HepG2 (cell line): Measurements from ENCODE around the gene UBR7. TPM values are rescaled to one million over a fixed set of nuclear protein-coding genes. Genes with fewer than 3 reads are reported as not detected.
A peak's percentile ranks its signal among the peaks of the same experiment; 100 is the strongest.

ENCODE experiments used
- ATAC-seq: fragments of 200-7000 bp; cut with Tn5 transposase; 3 replicates; pipeline ENCODE4 v1.9.1; 2020; ENCODE audit warnings: mild to moderate bottlenecking, moderate library complexity
- BruUV-seq: library from RNA; stranded (reverse); fragments of 400-500 nt; replicated peaks from 2 replicates; lab custom pipeline; 2021; lab: Mats Ljungman, UMichigan
- CTCF ChIA-PET: fragments of 300-600 bp; formaldehyde crosslinking; extraction: SDS; loops from one replicate; lab custom pipeline; 2021; ENCODE audit warnings: low total read pairs, inconsistent platforms, low intra/inter-chr PET ratio; lab: Yijun Ruan, JAX
- POLR2A ChIA-PET: fragments of 350-600 bp; sonication (Branson Sonifier 250); formaldehyde crosslinking; loops from one replicate; lab custom pipeline; 2020; ENCODE audit warnings: antibody characterized with exemption, inconsistent platforms; lab: Yijun Ruan, JAX
- DNase-seq: peaks from one replicate; pipeline ENCODE4 v3.0.0-alpha.2; 2015; ENCODE audit warnings: low spot score
- FAIRE-seq: peaks from 3 replicates; lab custom pipeline; 2011; peaks lifted over from hg19 to GRCh38; lab: Jason Lieb, UNC
- H2AFZ ChIP-seq: one replicate; pipeline ENCODE4 v1.6.1; 2011; ENCODE audit warnings: low read length, inconsistent platforms
- H3K27ac ChIP-seq: fragments of 300-600 bp; 3 replicates; pipeline ENCODE4 v1.8.0; 2011; ENCODE audit warnings: mixed run types, mild to moderate bottlenecking, mixed read lengths, low read length, inconsistent platforms; ENCODE audit not compliant: insufficient read depth; ENCODE audit errors: extremely low read length
- H3K27me3 ChIP-seq, 2 experiments: fragments of 200-600 bp in 1 of 2; 2 replicates in 1 of 2; 3 replicates in 1 of 2; pipeline versions ENCODE4 v1.6.0 to v1.8.0; 2011; ENCODE audit warnings: low read length in 2 of 2, mild to moderate bottlenecking in 2 of 2, moderate library complexity in 2 of 2, inconsistent platforms in 1 of 2; ENCODE audit not compliant: insufficient read depth in 2 of 2, control insufficient read depth in 1 of 2
- H3K36me3 ChIP-seq, 2 experiments: fragments of 200-600 bp in 1 of 2; replicated peaks in 1 of 2; 2 replicates in 1 of 2; 3 replicates in 1 of 2; pipeline versions ENCODE4 v1.5.1 to v1.8.0; 2011; ENCODE audit warnings: low read length in 2 of 2, inconsistent platforms in 1 of 2; ENCODE audit not compliant: insufficient read depth in 2 of 2, control insufficient read depth in 1 of 2
- H3K4me1 ChIP-seq: 2 replicates; pipeline ENCODE4 v1.5.1; 2012; ENCODE audit warnings: low read length, inconsistent platforms; ENCODE audit not compliant: insufficient read depth
- H3K4me2 ChIP-seq: 2 replicates; pipeline ENCODE4 v1.6.0; 2011; ENCODE audit warnings: low read depth, low read length, inconsistent platforms
- H3K4me3 ChIP-seq, 3 experiments: fragments of 200-600 bp in 1 of 3; sonication (generic), shearing (Covaris generic) in 1 of 3; replicated peaks in 1 of 3; 2 replicates each; pipeline ENCODE4 v1.5.1; 2011 to 2016; ENCODE audit warnings: low read length in 3 of 3, inconsistent platforms in 2 of 3, low read depth in 2 of 3, mild to moderate bottlenecking in 2 of 3, control low read depth in 1 of 3, mixed read lengths in 1 of 3; ENCODE audit not compliant: insufficient read depth in 1 of 3
- H3K79me2 ChIP-seq: one replicate; pipeline ENCODE4 v1.6.1; 2011; ENCODE audit warnings: low read length, inconsistent platforms; ENCODE audit not compliant: insufficient read depth
- H3K9ac ChIP-seq: 2 replicates; pipeline ENCODE4 v1.6.0; 2011; ENCODE audit warnings: mild to moderate bottlenecking, low read depth, low read length, inconsistent platforms; ENCODE audit not compliant: insufficient read depth
- H3K9me3 ChIP-seq: 2 replicates; pipeline ENCODE4 v1.5.1; 2012; ENCODE audit warnings: mild to moderate bottlenecking, low read length
- H4K20me1 ChIP-seq: 2 replicates; pipeline ENCODE4 v1.6.0; 2011; ENCODE audit warnings: inconsistent platforms, mild to moderate bottlenecking, low read length, moderate library complexity; ENCODE audit not compliant: insufficient read depth
- HBP1 ChIP-seq: IDR thresholded peaks from 2 replicates; pipeline ENCODE4 v1.6.1; 2016; ENCODE audit warnings: low read depth, control low read depth
- HIVEP1 ChIP-seq: sonication (generic); formaldehyde crosslinking; IDR thresholded peaks from 2 replicates; pipeline ENCODE4 v1.4.0; 2020; ENCODE audit warnings: mild to moderate bottlenecking, missing genetic modification reagents
- HNRNPH1 ChIP-seq: fragments of 200-400 bp; formaldehyde crosslinking; optimal IDR thresholded peaks from 2 replicates; pipeline ENCODE3; 2017; ENCODE audit warnings: mild to moderate bottlenecking, low read depth, low read length
- KLF13 ChIP-seq: sonication (generic); formaldehyde crosslinking; IDR thresholded peaks from 2 replicates; pipeline ENCODE4 v1.4.0; 2020; ENCODE audit warnings: mild to moderate bottlenecking, missing genetic modification reagents
- SALL1 ChIP-seq: sonication (generic); formaldehyde crosslinking; IDR thresholded peaks from 2 replicates; pipeline ENCODE4 v1.8.0; 2022; ENCODE audit warnings: mild to moderate bottlenecking, missing genetic modification reagents
- SP140L ChIP-seq: sonication (generic); formaldehyde crosslinking; IDR thresholded peaks from 2 replicates; pipeline ENCODE4 v1.4.0; 2020; ENCODE audit warnings: missing genetic modification reagents, borderline replicate concordance
- WIZ ChIP-seq: sonication (generic); formaldehyde crosslinking; IDR thresholded peaks from 2 replicates; pipeline ENCODE4 v1.5.1; 2020; ENCODE audit warnings: mild to moderate bottlenecking, missing genetic modification reagents
- WGBS: methylation state at CpG from one replicate; pipeline ENCODE4 v1.1.6; 2017; ENCODE audit warnings: low lambda C conversion rate; 5-methylcytosine and 5-hydroxymethylcytosine counted together
- in situ Hi-C: cut with HindIII; loops from 2 replicates; pipeline ENCODE4 v1.10.0; 2017; ENCODE audit warnings: low pct_unique_long_range_greater_than_20kb; ENCODE audit not compliant: extremely low pct_ligation_motif_present
- intact Hi-C: fragments of 100-400 bp; cut with micrococcal nuclease; formaldehyde crosslinking; loops from one replicate; pipeline ENCODE4 v1.10.0; 2022; ENCODE audit not compliant: unreplicated experiment
- polyA plus RNA-seq, 8 experiments: library from polyadenylated mRNA; depleted of rRNA in 3 of 8; stranded (reverse) in 7 of 8; unstranded in 1 of 8; fragments of >200 nt; fragmentation: Illumina TruSeq in 4 of 8; extraction: Trizol in 4 of 8; gene quantifications; 2 replicates each; pipeline versions ENCODE4 v1.2.1 to v1.2.3, GENCODE V29; 2011 to 2016; ENCODE audit warnings: low read depth in 4 of 8, missing spikeins in 1 of 8, mixed read lengths in 1 of 8; ENCODE audit not compliant: insufficient read depth in 1 of 8
- total RNA-seq, 5 experiments: library from RNA; depleted of rRNA; stranded (reverse); fragments of >200 nt; fragmentation: Illumina TruSeq; extraction: Trizol; gene quantifications; 2 replicates each; pipeline ENCODE4 v1.2.3, GENCODE V29; 2016; ENCODE audit warnings: low read depth in 1 of 5
- TF ChIP-seq, protein P1 (sequence below): sonication (generic); formaldehyde crosslinking; IDR thresholded peaks from 2 replicates; pipeline ENCODE4 v1.4.0; 2020; ENCODE audit warnings: missing genetic modification reagents
- TF ChIP-seq, protein P2 (sequence below): sonication (generic); formaldehyde crosslinking; IDR thresholded peaks from 2 replicates; pipeline ENCODE4 v1.4.0; 2020; ENCODE audit warnings: missing genetic modification reagents, borderline replicate concordance
- TF ChIP-seq, protein P3 (sequence below): sonication (generic); formaldehyde crosslinking; IDR thresholded peaks from 2 replicates; pipeline ENCODE4 v1.8.1; 2022; ENCODE audit warnings: mild to moderate bottlenecking, missing genetic modification reagents
- TF ChIP-seq, protein P4 (sequence below): fragments of 450-650 bp; IDR thresholded peaks from 2 replicates; pipeline ENCODE4 v1.6.1; 2017; ENCODE audit warnings: mild to moderate bottlenecking

UBR7 gene
- total and polyA plus RNA-seq, 2 of the 13 experiments (the other 11 are each of a cell fraction or from before 2014, with no cell fraction given): 11.0 to 19.7 TPM

GRCh38 chr14:93160353-93160801, 46.7 kb upstream of the UBR7 start (continued):
- no peak for TF ChIP-seq WIZ (CRISPR knock-in tag)
- no peak for TF ChIP-seq HNRNPH1
- TF ChIP-seq, protein P1, sequence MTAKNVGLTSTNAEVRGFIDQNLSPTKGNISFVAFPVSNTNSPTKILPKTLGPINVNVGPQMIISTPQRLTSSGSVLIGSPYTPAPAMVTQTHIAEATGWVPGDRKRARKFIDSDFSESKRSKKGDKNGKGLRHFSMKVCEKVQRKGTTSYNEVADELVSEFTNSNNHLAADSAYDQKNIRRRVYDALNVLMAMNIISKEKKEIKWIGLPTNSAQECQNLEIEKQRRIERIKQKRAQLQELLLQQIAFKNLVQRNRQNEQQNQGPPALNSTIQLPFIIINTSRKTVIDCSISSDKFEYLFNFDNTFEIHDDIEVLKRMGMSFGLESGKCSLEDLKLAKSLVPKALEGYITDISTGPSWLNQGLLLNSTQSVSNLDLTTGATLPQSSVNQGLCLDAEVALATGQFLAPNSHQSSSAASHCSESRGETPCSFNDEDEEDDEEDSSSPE (CRISPR knock-in tag): peak; percentile 62
- no peak for TF ChIP-seq HBP1 (CRISPR knock-in tag)
- peak; percentile 35; the same call in 1 of the 2 replicates for TF ChIP-seq SALL1

DNA sequence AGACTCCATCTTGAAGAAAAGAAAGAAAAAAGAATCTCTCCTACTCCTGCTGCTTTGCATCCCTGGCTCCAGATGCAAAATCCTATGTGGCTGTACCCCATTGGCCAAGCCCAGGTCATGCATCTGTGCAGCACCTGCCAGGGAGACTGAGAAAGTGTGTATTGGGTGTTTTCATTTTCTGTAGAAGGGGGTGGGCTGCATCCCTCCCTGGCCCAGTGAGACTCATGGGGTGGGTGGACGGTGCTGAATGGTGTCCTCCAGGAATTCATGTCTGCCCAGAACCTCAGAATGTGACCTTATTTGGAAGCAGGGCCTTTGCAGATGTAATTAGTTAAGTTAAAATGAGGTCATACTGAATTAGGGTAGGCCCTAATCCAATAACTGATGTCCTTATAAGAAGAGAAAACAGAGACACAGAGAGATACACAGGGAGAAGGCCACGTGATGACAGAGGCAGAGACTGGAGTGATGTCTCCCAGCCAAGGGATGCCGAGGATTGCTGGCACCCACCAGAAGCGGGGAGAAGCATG, 45.6 kb upstream of the UBR7 start:
- ATAC-seq (no peak), DNase-seq (no peak), FAIRE-seq (no peak)
- ChIA-PET CTCF (no interaction called here), POLR2A (no interaction called here)
- H3K27me3 ChIP-seq: no peaks in the 10 kb centered on the region; a peak in 1 of 5 replicates
- no peak overlapping the region for H3K4me3 ChIP-seq
- WGBS: 14% methylated on average over 4 of the region's 4 CpGs
- no peak overlapping the region for H3K9ac ChIP-seq
- peak overlapping the region; percentile 19 for H2AFZ ChIP-seq
- H3K27ac ChIP-seq: no peak overlapping the region
- peaks cover 47% of the 10 kb centered on the region for H3K4me1 ChIP-seq
- no peaks in the 10 kb centered on the region for H3K36me3 ChIP-seq
- BruUV-seq: no TSS peak
- H3K9me3 ChIP-seq: no peaks in the 10 kb centered on the region
- intact Hi-C loops (no loop called here), in situ Hi-C loops (no loop called here)
- no peaks in the 10 kb centered on the region for H4K20me1 ChIP-seq
- H3K4me2 ChIP-seq: peak overlapping the region; percentile 12; the same call in 1 of the 2 replicates
- H3K79me2 ChIP-seq: no peaks in the 10 kb centered on the region
- TF ChIP-seq SP140L (CRISPR knock-in tag): no peak
- TF ChIP-seq, protein P2, sequence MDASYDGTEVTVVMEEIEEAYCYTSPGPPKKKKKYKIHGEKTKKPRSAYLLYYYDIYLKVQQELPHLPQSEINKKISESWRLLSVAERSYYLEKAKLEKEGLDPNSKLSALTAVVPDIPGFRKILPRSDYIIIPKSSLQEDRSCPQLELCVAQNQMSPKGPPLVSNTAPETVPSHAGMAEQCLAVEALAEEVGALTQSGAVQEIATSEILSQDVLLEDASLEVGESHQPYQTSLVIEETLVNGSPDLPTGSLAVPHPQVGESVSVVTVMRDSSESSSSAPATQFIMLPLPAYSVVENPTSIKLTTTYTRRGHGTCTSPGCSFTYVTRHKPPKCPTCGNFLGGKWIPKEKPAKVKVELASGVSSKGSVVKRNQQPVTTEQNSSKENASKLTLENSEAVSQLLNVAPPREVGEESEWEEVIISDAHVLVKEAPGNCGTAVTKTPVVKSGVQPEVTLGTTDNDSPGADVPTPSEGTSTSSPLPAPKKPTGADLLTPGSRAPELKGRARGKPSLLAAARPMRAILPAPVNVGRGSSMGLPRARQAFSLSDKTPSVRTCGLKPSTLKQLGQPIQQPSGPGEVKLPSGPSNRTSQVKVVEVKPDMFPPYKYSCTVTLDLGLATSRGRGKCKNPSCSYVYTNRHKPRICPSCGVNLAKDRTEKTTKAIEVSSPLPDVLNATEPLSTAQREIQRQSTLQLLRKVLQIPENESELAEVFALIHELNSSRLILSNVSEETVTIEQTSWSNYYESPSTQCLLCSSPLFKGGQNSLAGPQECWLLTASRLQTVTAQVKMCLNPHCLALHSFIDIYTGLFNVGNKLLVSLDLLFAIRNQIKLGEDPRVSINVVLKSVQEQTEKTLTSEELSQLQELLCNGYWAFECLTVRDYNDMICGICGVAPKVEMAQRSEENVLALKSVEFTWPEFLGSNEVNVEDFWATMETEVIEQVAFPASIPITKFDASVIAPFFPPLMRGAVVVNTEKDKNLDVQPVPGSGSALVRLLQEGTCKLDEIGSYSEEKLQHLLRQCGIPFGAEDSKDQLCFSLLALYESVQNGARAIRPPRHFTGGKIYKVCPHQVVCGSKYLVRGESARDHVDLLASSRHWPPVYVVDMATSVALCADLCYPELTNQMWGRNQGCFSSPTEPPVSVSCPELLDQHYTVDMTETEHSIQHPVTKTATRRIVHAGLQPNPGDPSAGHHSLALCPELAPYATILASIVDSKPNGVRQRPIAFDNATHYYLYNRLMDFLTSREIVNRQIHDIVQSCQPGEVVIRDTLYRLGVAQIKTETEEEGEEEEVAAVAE (CRISPR knock-in tag): no peak
- no peak for TF ChIP-seq HIVEP1 (CRISPR knock-in tag)
- TF ChIP-seq, protein P3, sequence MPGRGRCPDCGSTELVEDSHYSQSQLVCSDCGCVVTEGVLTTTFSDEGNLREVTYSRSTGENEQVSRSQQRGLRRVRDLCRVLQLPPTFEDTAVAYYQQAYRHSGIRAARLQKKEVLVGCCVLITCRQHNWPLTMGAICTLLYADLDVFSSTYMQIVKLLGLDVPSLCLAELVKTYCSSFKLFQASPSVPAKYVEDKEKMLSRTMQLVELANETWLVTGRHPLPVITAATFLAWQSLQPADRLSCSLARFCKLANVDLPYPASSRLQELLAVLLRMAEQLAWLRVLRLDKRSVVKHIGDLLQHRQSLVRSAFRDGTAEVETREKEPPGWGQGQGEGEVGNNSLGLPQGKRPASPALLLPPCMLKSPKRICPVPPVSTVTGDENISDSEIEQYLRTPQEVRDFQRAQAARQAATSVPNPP: no peak
- TF ChIP-seq KLF13: no peak
- TF ChIP-seq, protein P4, sequence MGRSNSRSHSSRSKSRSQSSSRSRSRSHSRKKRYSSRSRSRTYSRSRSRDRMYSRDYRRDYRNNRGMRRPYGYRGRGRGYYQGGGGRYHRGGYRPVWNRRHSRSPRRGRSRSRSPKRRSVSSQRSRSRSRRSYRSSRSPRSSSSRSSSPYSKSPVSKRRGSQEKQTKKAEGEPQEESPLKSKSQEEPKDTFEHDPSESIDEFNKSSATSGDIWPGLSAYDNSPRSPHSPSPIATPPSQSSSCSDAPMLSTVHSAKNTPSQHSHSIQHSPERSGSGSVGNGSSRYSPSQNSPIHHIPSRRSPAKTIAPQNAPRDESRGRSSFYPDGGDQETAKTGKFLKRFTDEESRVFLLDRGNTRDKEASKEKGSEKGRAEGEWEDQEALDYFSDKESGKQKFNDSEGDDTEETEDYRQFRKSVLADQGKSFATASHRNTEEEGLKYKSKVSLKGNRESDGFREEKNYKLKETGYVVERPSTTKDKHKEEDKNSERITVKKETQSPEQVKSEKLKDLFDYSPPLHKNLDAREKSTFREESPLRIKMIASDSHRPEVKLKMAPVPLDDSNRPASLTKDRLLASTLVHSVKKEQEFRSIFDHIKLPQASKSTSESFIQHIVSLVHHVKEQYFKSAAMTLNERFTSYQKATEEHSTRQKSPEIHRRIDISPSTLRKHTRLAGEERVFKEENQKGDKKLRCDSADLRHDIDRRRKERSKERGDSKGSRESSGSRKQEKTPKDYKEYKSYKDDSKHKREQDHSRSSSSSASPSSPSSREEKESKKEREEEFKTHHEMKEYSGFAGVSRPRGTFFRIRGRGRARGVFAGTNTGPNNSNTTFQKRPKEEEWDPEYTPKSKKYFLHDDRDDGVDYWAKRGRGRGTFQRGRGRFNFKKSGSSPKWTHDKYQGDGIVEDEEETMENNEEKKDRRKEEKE: no peak
